SHP77 treated with DMSO at 0.1 percent for 48 hours (cell line): ENCODE measurements around the gene FAM181A.

Source experiments
- DNase-seq: peaks from one replicate; lab custom pipeline; 2025; lab: John Stamatoyannopoulos, UW

Gene FAM181A

DNA sequence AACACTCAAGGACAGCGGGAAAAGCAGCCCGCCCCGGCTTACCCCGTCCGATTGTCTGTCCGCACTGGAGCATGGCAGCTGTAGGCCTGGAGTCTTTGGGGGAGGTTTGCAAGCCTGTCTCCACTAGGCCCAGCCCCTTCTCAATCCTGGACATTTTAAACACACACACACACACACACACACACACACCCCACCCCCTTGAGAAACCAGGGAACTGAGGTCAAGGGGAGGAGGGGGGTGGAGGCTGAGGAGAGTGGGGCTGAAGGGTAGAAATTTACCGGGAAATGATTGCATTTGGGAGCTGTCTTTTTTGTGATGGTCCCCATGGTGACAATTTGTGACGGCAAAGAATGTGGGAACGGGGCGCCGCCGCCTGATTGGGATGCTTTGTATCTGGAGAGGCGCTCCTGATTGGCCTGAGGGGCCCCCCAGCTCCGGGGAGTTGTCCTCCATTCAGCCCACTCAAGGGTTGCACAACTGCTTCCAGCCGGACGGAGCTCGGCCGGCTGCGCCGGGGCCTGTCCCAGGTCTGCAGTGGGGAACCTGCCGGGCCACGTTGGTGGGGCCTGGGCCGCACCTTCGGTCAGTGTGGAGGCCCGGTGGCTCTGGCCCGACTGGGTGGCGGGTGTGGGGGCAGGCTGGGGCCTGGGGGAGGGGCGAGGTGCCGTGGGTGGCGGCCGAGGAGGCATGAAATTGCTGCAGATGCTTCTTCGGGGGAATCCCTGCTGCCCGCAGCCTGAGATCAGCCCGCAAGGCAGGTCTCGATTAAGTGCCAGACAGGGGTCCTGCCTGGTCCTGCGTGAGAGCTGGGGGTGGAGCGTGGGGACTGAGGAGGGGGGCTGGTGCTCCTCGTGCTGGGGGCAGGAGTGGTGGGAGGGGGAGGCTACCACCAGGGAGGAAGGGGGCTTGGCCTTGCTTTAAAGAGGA lies at the start of gene FAM181A:
FAM181A (plus strand) TSS at position 472 of the 927 bp plus-strand sequence. CDS start 942 bp downstream, outside the sequence.
- no peak for DNase-seq

DNA sequence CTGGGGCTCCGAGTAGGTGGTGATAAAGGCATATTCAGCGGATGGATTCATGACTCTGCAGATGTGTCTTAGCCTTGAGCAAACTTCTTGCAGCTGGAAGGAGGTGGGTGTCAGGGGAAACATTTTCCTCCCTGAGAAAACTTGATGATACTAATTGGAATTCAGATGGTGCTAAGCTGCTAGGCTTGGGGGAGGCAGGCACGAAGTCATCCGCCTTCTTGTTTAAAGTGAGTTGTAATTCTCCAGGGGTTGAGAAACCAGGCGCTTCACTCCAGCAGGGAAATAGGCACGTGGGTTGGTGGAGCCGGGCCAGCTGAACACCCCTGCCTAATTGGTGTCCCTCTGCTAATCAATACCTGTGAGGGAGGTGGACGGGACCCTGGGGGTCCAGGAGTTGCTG lies 48.9 kb upstream of the FAM181A start:
- DNase-seq, result no peak

DNA sequence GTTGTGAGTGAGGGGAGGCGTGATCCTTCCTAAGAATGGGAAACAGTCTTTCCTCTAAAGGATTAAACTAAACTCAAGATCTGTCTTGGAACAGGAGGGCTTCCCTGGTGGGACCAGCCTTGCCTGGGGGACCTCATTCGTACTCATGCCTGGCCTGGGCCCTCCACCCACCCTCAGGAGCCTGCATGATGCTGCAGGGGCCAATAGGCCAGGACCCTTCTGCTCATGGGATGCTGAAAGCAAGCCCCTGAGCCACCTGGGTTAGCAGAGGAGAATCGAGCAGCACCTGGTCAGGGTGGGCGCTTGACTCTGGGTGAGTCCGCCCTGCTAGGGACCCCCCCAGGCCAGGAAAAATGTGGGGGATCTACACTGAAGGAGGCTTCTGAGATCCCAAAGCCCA lies 48.3 kb upstream of the FAM181A start:
- no peak for DNase-seq

GRCh38 chr14:93879362-93879983 lies 47.7 kb upstream of the FAM181A start:
- DNase-seq, result no peak

GRCh38 chr14:93880021-93880820 lies 46.9 kb upstream of the FAM181A start:
- DNase-seq, result no peak

DNA sequence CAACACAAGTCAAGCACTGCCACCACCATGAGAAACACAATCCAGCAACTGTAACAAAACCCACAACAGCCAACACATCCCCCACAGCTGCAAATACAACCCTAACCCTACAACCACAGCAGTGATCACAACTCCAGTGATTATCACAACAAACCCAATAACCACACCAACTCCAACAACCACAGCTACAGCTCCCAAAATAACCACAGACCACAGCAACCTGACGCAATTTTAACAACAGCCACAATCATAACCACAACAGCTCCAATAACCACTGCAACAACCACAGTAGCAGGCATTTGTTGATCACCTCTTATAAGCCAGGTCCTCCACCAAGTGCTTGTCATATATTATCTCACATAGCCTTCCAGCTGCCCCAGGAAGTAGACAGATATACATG lies 42.2 kb upstream of the FAM181A start:
- DNase-seq, result no peak

DNA sequence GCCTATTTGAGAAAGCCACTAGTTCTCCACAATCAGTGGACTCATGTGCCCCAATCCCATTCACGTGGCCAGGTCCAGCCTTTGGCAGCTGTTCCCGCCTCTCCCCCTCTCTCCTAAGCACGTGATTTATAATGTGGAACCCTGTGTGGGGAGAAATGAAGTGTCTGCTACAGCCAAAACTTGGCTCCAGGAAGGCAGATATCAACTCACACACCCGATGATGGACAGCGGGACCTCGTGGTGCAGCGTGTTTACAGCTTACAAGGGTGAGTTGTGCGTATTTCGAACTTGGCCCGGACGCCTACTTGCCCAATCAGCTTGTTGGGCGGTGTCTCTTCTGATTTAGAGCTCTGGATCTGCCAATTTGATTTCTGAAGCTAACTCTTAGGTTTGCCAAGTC lies 38.1 kb upstream of the FAM181A start:
- no peak for DNase-seq

DNA sequence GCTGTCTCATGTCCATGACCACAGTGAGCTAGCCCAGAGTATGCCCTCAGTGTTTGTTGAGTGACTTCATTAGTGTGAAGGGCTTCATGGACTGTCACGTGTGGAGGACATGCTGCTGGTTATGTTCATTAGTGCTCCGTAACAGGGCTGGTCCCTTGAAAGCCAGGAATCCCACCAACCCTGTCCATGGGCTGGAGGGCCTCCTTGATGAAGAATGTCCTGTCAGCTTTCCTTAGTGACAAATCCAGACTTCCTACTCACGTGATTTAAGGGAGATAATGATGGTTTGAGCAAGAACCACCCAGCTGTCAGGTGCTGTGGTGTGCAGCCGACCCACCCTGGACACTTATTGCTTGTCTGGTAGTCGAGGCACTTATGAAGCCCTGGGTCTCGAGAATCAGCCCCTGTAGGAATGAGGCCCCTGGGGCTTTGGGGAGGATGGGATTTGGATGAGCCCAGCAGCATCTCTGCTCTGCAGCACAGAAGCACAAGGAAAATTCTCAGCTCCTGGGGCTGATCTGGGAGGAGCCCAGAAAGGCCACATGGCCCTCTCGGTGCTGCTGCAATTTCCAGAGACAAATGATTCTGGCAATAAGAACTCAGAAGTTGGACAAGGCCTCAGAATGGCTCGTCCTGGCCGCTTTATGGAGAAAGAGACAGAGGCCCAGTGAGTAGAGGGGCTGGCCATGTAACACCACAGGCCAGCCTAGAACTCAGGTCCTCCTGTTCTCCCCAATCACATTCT lies 37.2 kb upstream of the FAM181A start:
- DNase-seq, result no peak

GRCh38 chr14:93891756-93892504 lies 35.2 kb upstream of the FAM181A start:
- DNase-seq, result no peak

DNA sequence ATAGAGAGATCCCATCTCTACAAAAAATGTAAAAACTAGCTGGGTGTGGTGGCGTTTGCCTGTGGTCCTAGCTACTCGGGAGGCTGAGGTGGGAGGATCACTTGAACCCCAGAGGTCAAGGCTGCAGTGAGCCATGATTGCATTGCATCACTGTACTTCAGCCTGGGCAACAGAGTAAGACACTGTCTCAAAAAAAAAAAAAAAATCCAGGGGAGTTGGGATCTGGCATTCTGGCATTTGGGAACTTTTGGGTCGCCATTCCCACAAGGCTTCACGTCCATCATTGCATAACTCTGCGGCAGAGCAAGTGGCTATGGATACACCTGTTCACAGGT lies 34.7 kb upstream of the FAM181A start:
- no peak for DNase-seq

- DNase-seq, result no peak
Observed at GRCh38 chr14:93892923-93893558, 34.1 kb upstream of the FAM181A start.

GRCh38 chr14:93893661-93894261 lies 33.4 kb upstream of the FAM181A start:
- no peak for DNase-seq

GRCh38 chr14:93895023-93895604 lies 32.0 kb upstream of the FAM181A start:
- no peak for DNase-seq

DNA sequence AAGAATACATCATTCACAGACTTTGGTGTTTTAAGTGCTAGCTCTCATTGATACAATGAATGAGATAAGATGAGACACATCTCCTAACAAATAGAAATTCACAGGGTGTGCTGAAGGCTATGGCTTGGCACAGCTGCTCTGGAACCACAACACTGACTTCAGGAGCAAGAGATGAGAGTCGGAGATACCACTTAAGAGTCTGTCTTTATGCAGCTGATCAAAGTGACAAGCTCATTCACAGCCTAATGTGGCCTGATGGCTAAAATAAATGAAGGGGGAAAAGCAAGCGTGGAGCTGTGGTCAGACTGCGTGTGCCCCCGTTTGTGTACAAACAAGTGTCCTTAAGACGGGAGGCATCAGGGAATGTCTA lies 29.7 kb upstream of the FAM181A start:
- DNase-seq, result no peak

GRCh38 chr14:93898081-93898611 lies 29.0 kb upstream of the FAM181A start:
- no peak for DNase-seq

- no peak for DNase-seq
Observed at GRCh38 chr14:93898731-93899130, 28.4 kb upstream of the FAM181A start.

DNA sequence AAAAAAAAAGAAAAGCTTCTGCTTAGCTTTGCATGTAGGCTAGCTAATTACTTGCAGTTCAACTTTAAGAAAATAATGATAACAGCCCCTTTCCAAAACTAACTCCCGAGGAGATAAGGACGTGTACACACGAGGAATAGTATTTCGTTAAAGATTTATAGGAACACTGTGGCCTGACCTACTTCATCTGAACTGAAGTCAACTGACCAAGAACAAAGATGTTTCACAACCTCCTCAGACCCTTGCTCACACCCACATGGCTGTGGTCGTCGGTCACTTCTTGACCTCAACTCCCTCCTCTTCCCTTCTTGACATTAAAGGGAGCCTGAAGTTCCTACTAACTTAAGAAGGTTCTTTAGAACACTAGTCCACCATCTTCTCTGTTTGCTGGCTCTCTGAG lies 25.3 kb upstream of the FAM181A start:
- DNase-seq, result no peak

DNA sequence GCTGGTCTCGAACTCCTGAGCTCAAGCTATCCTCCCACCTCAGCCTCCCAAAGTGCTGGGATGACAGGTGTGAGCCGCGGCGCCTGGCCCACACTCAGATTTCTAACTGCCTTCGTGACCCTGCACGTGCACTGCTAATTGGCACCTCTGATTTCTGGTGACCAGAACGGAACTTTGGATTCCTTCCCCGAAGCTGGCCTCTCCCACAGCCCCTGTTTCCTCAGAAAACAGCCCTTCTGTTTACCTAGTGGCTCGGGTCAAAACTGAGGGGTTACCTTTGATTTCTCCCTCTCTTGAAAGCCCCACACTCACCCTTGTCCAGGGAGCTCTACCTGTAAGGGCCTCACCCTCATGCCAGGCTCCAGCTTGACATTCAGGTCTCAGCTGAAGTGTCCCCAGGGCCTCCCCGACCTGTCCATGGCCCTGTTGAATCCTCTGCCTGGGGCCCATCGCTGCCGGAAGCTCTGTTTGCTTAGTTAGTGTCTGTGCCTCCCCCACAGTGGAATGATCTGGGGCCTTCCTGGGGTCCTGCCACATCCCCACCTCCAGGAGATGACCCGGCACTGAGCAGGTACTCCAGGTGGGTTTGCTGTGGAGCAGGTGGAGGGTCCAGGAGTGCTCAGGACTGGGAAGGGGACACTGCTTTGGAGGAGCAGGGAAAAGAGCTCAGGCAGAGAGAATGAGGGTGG lies 24.4 kb upstream of the FAM181A start:
- DNase-seq, result no peak
